ENCODE results near the gene YBX2. TPM values are rescaled to one million over a fixed set of nuclear protein-coding genes. Genes with fewer than 3 reads are reported as not detected.
"Not testable (repeated sequence)": the region's sequence is repeated elsewhere in the genome, so short reads cannot be mapped to it uniquely, and the experiment has no call there.

The YBX2 gene
- total RNA-seq = under 1 TPM; 0.26 to 0.39 TPM
- not detected for polyA plus RNA-seq

GRCh38 chr17:7294614-7295153, at the start of gene YBX2:
TSS of gene YBX2 (minus strand) at chr17:7294639. CDS start at chr17:7294500, 139 bp downstream.
- no peaks in the 10 kb centered on the region for H3K27me3 ChIP-seq (ENCODE audit: insufficient read depth, low read length)

GRCh38 chr17:7343250-7343649, 48.8 kb upstream of the YBX2 start:
- Histone ChIP-seq H3K4me3 (ENCODE audit: low read length in 2 of 2) (no peak overlapping the region), H3K27me3 (ENCODE audit: insufficient read depth, low read length) (no peaks in the 10 kb centered on the region)
- POLR2A ChIA-PET (ENCODE audit: partially characterized antibody) = interaction anchor here (0.9 to 3.6 kb wide), 3 partner anchors 11 to 307 kb away, joined by 3 to 22 read pairs (median 4); partner anchors contain the start of genes NEURL4 and SLC16A13

More at GRCh38 chr17:7294614-7295153, at the start of gene YBX2:
- peaks cover 2 to 19% of the 10 kb centered on the region in 2 donors for H3K27me3 Mint-ChIP-seq
- H3K4me1 Mint-ChIP-seq = peaks cover 7 to 31% (median 18%) of the 10 kb centered on the region in 4 donors
- Histone ChIP-seq H3K27ac (ENCODE audit: low read depth, low read length) (no peak within 1 kb of the TSS), H3K36me3 (ENCODE audit: insufficient read depth, low read length) (no peaks in the 10 kb centered on the region), H3K9me3 (ENCODE audit: control insufficient read depth in 1 of 2, low read length in 2 of 2) (no peaks in the 10 kb centered on the region), H3K4me1 (ENCODE audit: insufficient read depth, low read length) (peaks cover 26% of the 10 kb centered on the region), H3K4me3 (ENCODE audit: low read length in 2 of 2) (peak within 1 kb of the TSS in 1 of 2 donors; percentile 41)
- ChIA-PET POLR2A (ENCODE audit: partially characterized antibody) (no interaction called here), CTCF (ENCODE audit: partially characterized antibody) (no interaction called here)
- intact Hi-C loops (cut with micrococcal nuclease) = loop anchor here (10.0 kb wide), 1 partner anchor 160 kb away; no protein-coding TSS in a partner anchor
- H3K9me3 Mint-ChIP-seq = no peaks in the 10 kb centered on the region
- peak within 1 kb of the TSS in 6 of 7 donors; percentile 24 to 91 (median 74) for H3K27ac Mint-ChIP-seq
- peak; percentile 53 to 78 (median 63) for DNase-seq
- no peaks in the 10 kb centered on the region for H3K36me3 Mint-ChIP-seq
- H3K4me3 Mint-ChIP-seq = peak within 1 kb of the TSS; percentile 74 to 96 (median 81)

GRCh38 chr17:7341842-7342241, 47.4 kb upstream of the YBX2 start:
- H3K4me1 Mint-ChIP-seq = peaks cover 21 to 46% (median 33%) of the 10 kb centered on the region in 4 donors
- H3K27me3 ChIP-seq (ENCODE audit: insufficient read depth, low read length) = no peaks in the 10 kb centered on the region
- H3K36me3 Mint-ChIP-seq = peaks cover 38 to 64% of the 10 kb centered on the region in 2 donors
- no peak overlapping the region for H3K4me3 ChIP-seq (ENCODE audit: low read length in 2 of 2)
- peaks cover 0 to 2% (median 0%) of the 10 kb centered on the region in 8 donors for H3K9me3 Mint-ChIP-seq
- no peak for DNase-seq
- H3K36me3 ChIP-seq (ENCODE audit: insufficient read depth, low read length) = peaks cover 64% of the 10 kb centered on the region
- peak overlapping the region in 4 of 7 donors; percentile 57 to 95 (median 76) for H3K27ac Mint-ChIP-seq
- intact Hi-C loops (cut with micrococcal nuclease) = no loop called here
- H3K4me3 Mint-ChIP-seq = no peak overlapping the region
- H3K9me3 ChIP-seq (ENCODE audit: control insufficient read depth in 1 of 2, low read length in 2 of 2) = no peaks in the 10 kb centered on the region
- no peak overlapping the region for H3K27ac ChIP-seq (ENCODE audit: low read depth, low read length)
- H3K27me3 Mint-ChIP-seq = no peaks in the 10 kb centered on the region
- ChIA-PET POLR2A (ENCODE audit: partially characterized antibody) (interaction anchor here (0.7 to 4.3 kb wide), 5 partner anchors 8 to 26 kb away, joined by 3 to 29 read pairs (median 4); partner anchors contain the start of gene NEURL4), CTCF (ENCODE audit: partially characterized antibody) (interaction anchor here (1.0 to 3.9 kb wide), 5 partner anchors 8 to 219 kb away, joined by 3 to 12 read pairs (median 3); partner anchors contain the start of gene TMEM95)
- H3K4me1 ChIP-seq (ENCODE audit: insufficient read depth, low read length) = peaks cover 39% of the 10 kb centered on the region

More at GRCh38 chr17:7343250-7343649, 48.8 kb upstream of the YBX2 start:
- Mint-ChIP-seq H3K27me3 (no peaks in the 10 kb centered on the region), H3K27ac (peak overlapping the region in 2 of 7 donors; percentile 29 to 82), H3K4me3 (no peak overlapping the region), H3K36me3 (peaks cover 34 to 64% of the 10 kb centered on the region in 2 donors), H3K4me1 (peaks cover 14 to 42% (median 22%) of the 10 kb centered on the region in 4 donors), H3K9me3 (peaks cover 0 to 2% (median 0%) of the 10 kb centered on the region in 8 donors)
- no peak for DNase-seq
- no peaks in the 10 kb centered on the region for H3K9me3 ChIP-seq (ENCODE audit: control insufficient read depth in 1 of 2, low read length in 2 of 2)
- H3K4me1 ChIP-seq (ENCODE audit: insufficient read depth, low read length) = peaks cover 26% of the 10 kb centered on the region
- intact Hi-C loops (cut with micrococcal nuclease) = no loop called here
- CTCF ChIA-PET (ENCODE audit: partially characterized antibody) = interaction anchor here (1.2 to 3.9 kb wide), 5 partner anchors 13 to 33 kb away, joined by 3 to 31 read pairs (median 6); partner anchors contain the start of gene NEURL4
- no peak overlapping the region for H3K27ac ChIP-seq (ENCODE audit: low read depth, low read length)
- H3K36me3 ChIP-seq (ENCODE audit: insufficient read depth, low read length) = peaks cover 78% of the 10 kb centered on the region

- H3K27me3 Mint-ChIP-seq = no peaks in the 10 kb centered on the region
- ChIA-PET CTCF (ENCODE audit: partially characterized antibody) (interaction anchor here (1.1 to 5.8 kb wide), 4 partner anchors 10 to 125 kb away, joined by 3 to 58 read pairs (median 4); no protein-coding TSS in a partner anchor), POLR2A (ENCODE audit: partially characterized antibody) (interaction anchor here (4.3 to 7.0 kb wide), 4 partner anchors 8 to 44 kb away, joined by 22 to 146 read pairs (median 45); partner anchors contain the start of gene NEURL4)
- Histone ChIP-seq H3K27ac (ENCODE audit: low read depth, low read length) (no peak overlapping the region), H3K9me3 (ENCODE audit: control insufficient read depth in 1 of 2, low read length in 2 of 2) (no peaks in the 10 kb centered on the region), H3K36me3 (ENCODE audit: insufficient read depth, low read length) (peaks cover 49% of the 10 kb centered on the region), H3K4me3 (ENCODE audit: low read length in 2 of 2) (no peak overlapping the region), H3K4me1 (ENCODE audit: insufficient read depth, low read length) (peaks cover 52% of the 10 kb centered on the region), H3K27me3 (ENCODE audit: insufficient read depth, low read length) (no peaks in the 10 kb centered on the region)
- H3K4me1 Mint-ChIP-seq = peaks cover 29 to 51% (median 41%) of the 10 kb centered on the region in 4 donors
- peaks cover 0 to 2% (median 0%) of the 10 kb centered on the region in 8 donors for H3K9me3 Mint-ChIP-seq
- H3K27ac Mint-ChIP-seq = peak overlapping the region in 3 of 7 donors; percentile 48 to 83 (median 76)
- H3K4me3 Mint-ChIP-seq = peak overlapping the region in 1 of 8 donors; percentile 33
- intact Hi-C loops (cut with micrococcal nuclease) = no loop called here
- DNase-seq = no peak
- H3K36me3 Mint-ChIP-seq = peaks cover 32 to 56% of the 10 kb centered on the region in 2 donors
Measured at GRCh38 chr17:7340179-7340578, 45.7 kb upstream of the YBX2 start.

GRCh38 chr17:7337600-7337999, 43.2 kb upstream of the YBX2 start:
- H3K27ac Mint-ChIP-seq = peak overlapping the region; percentile 89 to 99 (median 97)
- H3K4me1 Mint-ChIP-seq = peaks cover 32 to 69% (median 50%) of the 10 kb centered on the region in 4 donors
- H3K4me3 Mint-ChIP-seq = peak overlapping the region; percentile 88 to 99 (median 98)
- intact Hi-C loops (cut with micrococcal nuclease) = loop anchor here (1.0 to 2.0 kb wide), 2 partner anchors 8 to 29 kb away; partner anchors contain the start of gene NEURL4
- H3K27me3 Mint-ChIP-seq; DNase-seq; H3K27me3 ChIP-seq (ENCODE audit: insufficient read depth, low read length); H3K9me3 Mint-ChIP-seq; H3K9me3 ChIP-seq (ENCODE audit: control insufficient read depth in 1 of 2, low read length in 2 of 2): not testable (repeated sequence)
- POLR2A ChIA-PET (ENCODE audit: partially characterized antibody) = interaction anchor here (0.6 to 7.4 kb wide), 24 partner anchors 9 to 378 kb away, joined by 3 to 187 read pairs (median 11); partner anchors contain the start of genes CTDNEP1, GPS2, KCTD11 and MPDU1
- Histone ChIP-seq H3K4me1 (ENCODE audit: insufficient read depth, low read length) (peaks cover 75% of the 10 kb centered on the region), H3K27ac (ENCODE audit: low read depth, low read length) (peak overlapping the region; percentile 74), H3K4me3 (ENCODE audit: low read length in 2 of 2) (peak overlapping the region; percentile 94 to 98), H3K36me3 (ENCODE audit: insufficient read depth, low read length) (peaks cover 25% of the 10 kb centered on the region)
- CTCF ChIA-PET (ENCODE audit: partially characterized antibody) = interaction anchor here (0.9 to 5.8 kb wide), 13 partner anchors 8 to 782 kb away, joined by 3 to 115 read pairs (median 14); partner anchors contain the start of genes GPS2, PHF23, TMEM102 and TMEM95
- H3K36me3 Mint-ChIP-seq = peaks cover 23 to 39% of the 10 kb centered on the region in 2 donors

- ChIA-PET CTCF (ENCODE audit: partially characterized antibody) (interaction anchor here (0.6 to 5.8 kb wide), 28 partner anchors 9 to 783 kb away, joined by 3 to 115 read pairs (median 5); partner anchors contain the start of genes GPS2, PHF23, TMEM102 and TMEM95), POLR2A (ENCODE audit: partially characterized antibody) (interaction anchor here (0.6 to 7.4 kb wide), 40 partner anchors 8 to 508 kb away, joined by 3 to 187 read pairs (median 6); partner anchors contain the start of genes ACADVL, CTDNEP1, DLG4 and DVL2)
- Histone ChIP-seq H3K36me3 (ENCODE audit: insufficient read depth, low read length) (peaks cover 15% of the 10 kb centered on the region), H3K27me3 (ENCODE audit: insufficient read depth, low read length) (no peaks in the 10 kb centered on the region), H3K9me3 (ENCODE audit: control insufficient read depth in 1 of 2, low read length in 2 of 2) (no peaks in the 10 kb centered on the region), H3K4me3 (ENCODE audit: low read length in 2 of 2) (peak within 1 kb of the TSS; percentile 94 to 98), H3K4me1 (ENCODE audit: insufficient read depth, low read length) (peaks cover 81% of the 10 kb centered on the region), H3K27ac (ENCODE audit: low read depth, low read length) (peak within 1 kb of the TSS; percentile 74)
- intact Hi-C loops (cut with micrococcal nuclease) = loop anchor here (1.0 to 2.0 kb wide), 5 partner anchors 7 to 68 kb away; partner anchors contain the start of genes NEURL4 and TMEM256
- Mint-ChIP-seq H3K27ac (peak within 1 kb of the TSS; percentile 89 to 99 (median 97)), H3K9me3 (peaks cover 0 to under 1% (median 0%) of the 10 kb centered on the region in 8 donors), H3K36me3 (peaks cover 21 to 29% of the 10 kb centered on the region in 2 donors), H3K4me1 (peaks cover 38 to 75% (median 56%) of the 10 kb centered on the region in 4 donors), H3K27me3 (no peaks in the 10 kb centered on the region), H3K4me3 (peak within 1 kb of the TSS; percentile 88 to 99 (median 98))
- peak; percentile 78 to 90 (median 81) for DNase-seq
Measured at GRCh38 chr17:7336240-7337175, 42.1 kb upstream of the YBX2 start, which contains the start of gene ACAP1. TSS of gene ACAP1 (plus strand) at chr17:7336529. CDS start at chr17:7336735, 206 bp downstream.

All from CD4-positive, alpha-beta memory T cell (primary cell).